K562 (cell line): Measurements from ENCODE around the gene FNBP1. TPM values are rescaled to one million over a fixed set of nuclear protein-coding genes. Genes with fewer than 3 reads are reported as not detected.

Source experiments
- ATF1 ChIP-seq, 2 experiments: fragments of 450-650 bp in 1 of 2; IDR thresholded peaks; 2 replicates each; pipeline ENCODE4 v1.6.1; 2016; ENCODE audit warnings: missing compliant biosample characterization in 1 of 2, missing genetic modification characterization in 1 of 2
- CBFA2T3 ChIP-seq: fragments of 450-650 bp; IDR thresholded peaks from 2 replicates; pipeline ENCODE4 v1.6.1; 2017
- CREM ChIP-seq: IDR thresholded peaks from 2 replicates; pipeline ENCODE4 v1.6.1; 2014; ENCODE audit warnings: antibody characterized with exemption, low read depth
- DPF2 ChIP-seq: fragments of 450-650 bp; IDR thresholded peaks from 2 replicates; pipeline ENCODE4 v1.6.1; 2016
- E2F3 ChIP-seq: fragments of 250-450 bp; sonication (Bioruptor Pico); IDR thresholded peaks from 2 replicates; pipeline ENCODE4 v1.4.0; 2020; ENCODE audit warnings: mild to moderate bottlenecking
- ETV1 ChIP-seq: fragments of 450-650 bp; conservative IDR thresholded peaks from 2 replicates; pipeline ENCODE4 v1.6.1; 2016; ENCODE audit warnings: missing genetic modification characterization, control low read depth, low read depth, missing compliant biosample characterization
- JUND ChIP-seq, 2 experiments: IDR thresholded peaks; 2 replicates in 1 of 2; 3 replicates in 1 of 2; pipeline ENCODE4 v1.6.1; 2011; ENCODE audit warnings: borderline replicate concordance in 2 of 2, low read depth in 2 of 2, low read length in 2 of 2, improper control_type of control experiment in 1 of 2, missing biosample characterization in 1 of 2, missing genetic modification characterization in 1 of 2, missing genetic modification reagents in 1 of 2
- LEF1 ChIP-seq: fragments of 450-650 bp; IDR thresholded peaks from 2 replicates; pipeline ENCODE4 v1.6.1; 2016; ENCODE audit warnings: mild to moderate bottlenecking
- MAFF ChIP-seq: IDR thresholded peaks from 2 replicates; pipeline ENCODE4 v1.6.1; 2012; ENCODE audit warnings: low read length, improper control_type of control experiment
- MEIS2 ChIP-seq: fragments of 450-650 bp; IDR thresholded peaks from 2 replicates; pipeline ENCODE4 v1.6.1; 2014; ENCODE audit warnings: mild to moderate bottlenecking; ENCODE audit not compliant: partially characterized antibody
- MIER1 ChIP-seq: fragments of 450-650 bp; IDR thresholded peaks from 2 replicates; pipeline ENCODE4 v1.6.1; 2016; ENCODE audit warnings: antibody characterized with exemption, mild to moderate bottlenecking, low read depth
- POLR2A ChIP-seq: fragments of 450-650 bp; conservative IDR thresholded peaks from 2 replicates; pipeline ENCODE4 v1.6.1; 2016
- RCOR1 ChIP-seq, 2 experiments: IDR thresholded peaks; 2 replicates each; pipeline ENCODE4 v1.6.1; 2012; ENCODE audit warnings: low read depth in 2 of 2, low read length in 2 of 2, borderline replicate concordance in 1 of 2, improper control_type of control experiment in 1 of 2
- SFPQ ChIP-seq: fragments of 200-400 bp; formaldehyde crosslinking; IDR thresholded peaks from 2 replicates; pipeline ENCODE4 v1.6.1; 2017; ENCODE audit warnings: mild to moderate bottlenecking, low read depth, low read length, moderate library complexity
- SMAD4 ChIP-seq: fragments of 250-450 bp; sonication (Bioruptor Pico); conservative IDR thresholded peaks from 2 replicates; pipeline ENCODE4 v1.8.0; 2021; ENCODE audit warnings: inconsistent platforms, mild to moderate bottlenecking, moderate library complexity
- SMARCE1 ChIP-seq: fragments of 450-650 bp; IDR thresholded peaks from 2 replicates; pipeline ENCODE4 v1.7.1; 2016; ENCODE audit warnings: mild to moderate bottlenecking
- TBL1XR1 ChIP-seq, 2 experiments: IDR thresholded peaks; 2 replicates each; pipeline ENCODE4 v1.6.1; 2012; ENCODE audit warnings: improper control_type of control experiment in 2 of 2, low read length in 2 of 2, mild to moderate bottlenecking in 1 of 2
- TCF3 ChIP-seq: sonication (generic); formaldehyde crosslinking; IDR thresholded peaks from 2 replicates; pipeline ENCODE4 v1.4.0; 2020; ENCODE audit warnings: mild to moderate bottlenecking, missing genetic modification reagents
- ZNF239 ChIP-seq: fragments of 250-450 bp; sonication (Bioruptor Pico); IDR thresholded peaks from 2 replicates; pipeline ENCODE4 v1.4.0; 2020; ENCODE audit warnings: mild to moderate bottlenecking
- ZNF431 ChIP-seq: sonication (generic); formaldehyde crosslinking; IDR thresholded peaks from 2 replicates; pipeline ENCODE4 v1.8.0; 2022; ENCODE audit warnings: mild to moderate bottlenecking, missing genetic modification reagents
- ZNF445 ChIP-seq: fragments of 250-450 bp; sonication (Bioruptor Pico); IDR thresholded peaks from 2 replicates; pipeline ENCODE4 v1.4.0; 2020; ENCODE audit warnings: low read depth, mild to moderate bottlenecking, moderate library complexity
- polyA plus RNA-seq, 8 experiments: library from polyadenylated mRNA; depleted of rRNA in 4 of 8; stranded (reverse) in 5 of 8; unstranded in 3 of 8; fragments of >200 nt; fragmentation: Nextera tagmentation in 2 of 8; fragmentation: Illumina TruSeq in 1 of 8; extraction: Ambion mirVana in 2 of 8; extraction: Trizol in 1 of 8; gene quantifications; 2 replicates each; pipeline versions ENCODE4 v1.2.1 to v1.2.3, GENCODE V29; 2011 to 2014; ENCODE audit warnings: inconsistent platforms in 1 of 8, missing spikeins in 1 of 8
- total RNA-seq, 7 experiments: library from RNA; depleted of rRNA in 6 of 7; stranded (reverse); fragments of >200 nt in 6 of 7; fragmentation: Illumina TruSeq in 2 of 7; extraction: Trizol in 2 of 7; gene quantifications; 2 replicates each; pipeline versions ENCODE4 v1.2.1 to v1.2.3, GENCODE V29; 2011 to 2021; ENCODE audit warnings: low replicate concordance in 1 of 7
- TF ChIP-seq, protein P1 (sequence below): sonication (generic); formaldehyde crosslinking; IDR thresholded peaks from 2 replicates; pipeline ENCODE4 v1.8.1; 2023; ENCODE audit warnings: mild to moderate bottlenecking, missing genetic modification reagents, moderate library complexity
- TF ChIP-seq, protein P2 (sequence below): sonication (generic); formaldehyde crosslinking; IDR thresholded peaks from 2 replicates; pipeline ENCODE4 v1.8.0; 2023; ENCODE audit warnings: mild to moderate bottlenecking, missing genetic modification reagents

FNBP1 gene
- total and polyA plus RNA-seq, 9 of the 15 experiments (the other 6 are each of a cell fraction or from before 2014, with no cell fraction given), result 1.8 to 14.9 (median 7.6) TPM

GRCh38 chr9:129838707-129839259 is 204.2 kb downstream of the FNBP1 start (continued):
- TF ChIP-seq ZNF431 (CRISPR knock-in tag) (no peak), SMARCE1 (peak; percentile 37; the same call in 1 of the 2 replicates), TBL1XR1 (IDR thresholded peaks at IDR 0.05; ENCODE audit: low read length in 2 of 2) (0 out of 4 replicates have a peak, but pooled peaks of 1 of the 2 experiments have one; percentile 27), E2F3 (CRISPR knock-in tag) (no peak), CREM (no peak), ZNF445 (peak; percentile 8; the same call in 1 of the 2 replicates), ZNF239 (peak; percentile 36; the same call in 1 of the 2 replicates), POLR2A (peak; percentile 52; the same call in 1 of the 2 replicates), TCF3 (CRISPR knock-in tag) (peak; percentile 55; the same call in 1 of the 2 replicates), DPF2 (peak; percentile 72; the same call in 1 of the 2 replicates), SFPQ (no peak), RCOR1 (IDR thresholded peaks at IDR 0.05; ENCODE audit: borderline replicate concordance in 1 of 2, low read depth in 2 of 2, low read length in 2 of 2) (peak in 1 of 2 experiments; percentile 16; a peak in 1 of 4 replicates), SMAD4 (peak; percentile 78), JUND (IDR thresholded peaks at IDR 0.05; ENCODE audit: borderline replicate concordance, low read depth, low read length) (peak; percentile 79), JUND (tag; IDR thresholded peaks at IDR 0.05; ENCODE audit: borderline replicate concordance, low read depth, low read length) (peak; percentile 81; the same call in 2 of the 3 replicates), CBFA2T3 (no peak), MEIS2 (peak; percentile 42), MAFF (peak; percentile 35; the same call in 1 of the 2 replicates), ETV1 (tag) (peak; percentile 72), ATF1 (CRISPR knock-in tag; IDR thresholded peaks at IDR 0.05) (no peak), ATF1 (tag; IDR thresholded peaks at IDR 0.05) (no peak; the same call in 1 of the 2 replicates), MIER1 (peak; percentile 7; the same call in 1 of the 2 replicates), LEF1 (no peak)
- TF ChIP-seq, protein P1, sequence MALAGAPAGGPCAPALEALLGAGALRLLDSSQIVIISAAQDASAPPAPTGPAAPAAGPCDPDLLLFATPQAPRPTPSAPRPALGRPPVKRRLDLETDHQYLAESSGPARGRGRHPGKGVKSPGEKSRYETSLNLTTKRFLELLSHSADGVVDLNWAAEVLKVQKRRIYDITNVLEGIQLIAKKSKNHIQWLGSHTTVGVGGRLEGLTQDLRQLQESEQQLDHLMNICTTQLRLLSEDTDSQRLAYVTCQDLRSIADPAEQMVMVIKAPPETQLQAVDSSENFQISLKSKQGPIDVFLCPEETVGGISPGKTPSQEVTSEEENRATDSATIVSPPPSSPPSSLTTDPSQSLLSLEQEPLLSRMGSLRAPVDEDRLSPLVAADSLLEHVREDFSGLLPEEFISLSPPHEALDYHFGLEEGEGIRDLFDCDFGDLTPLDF, result 0 out of 2 replicates have a peak, but pooled peaks have one; percentile 57
- TF ChIP-seq, protein P2, sequence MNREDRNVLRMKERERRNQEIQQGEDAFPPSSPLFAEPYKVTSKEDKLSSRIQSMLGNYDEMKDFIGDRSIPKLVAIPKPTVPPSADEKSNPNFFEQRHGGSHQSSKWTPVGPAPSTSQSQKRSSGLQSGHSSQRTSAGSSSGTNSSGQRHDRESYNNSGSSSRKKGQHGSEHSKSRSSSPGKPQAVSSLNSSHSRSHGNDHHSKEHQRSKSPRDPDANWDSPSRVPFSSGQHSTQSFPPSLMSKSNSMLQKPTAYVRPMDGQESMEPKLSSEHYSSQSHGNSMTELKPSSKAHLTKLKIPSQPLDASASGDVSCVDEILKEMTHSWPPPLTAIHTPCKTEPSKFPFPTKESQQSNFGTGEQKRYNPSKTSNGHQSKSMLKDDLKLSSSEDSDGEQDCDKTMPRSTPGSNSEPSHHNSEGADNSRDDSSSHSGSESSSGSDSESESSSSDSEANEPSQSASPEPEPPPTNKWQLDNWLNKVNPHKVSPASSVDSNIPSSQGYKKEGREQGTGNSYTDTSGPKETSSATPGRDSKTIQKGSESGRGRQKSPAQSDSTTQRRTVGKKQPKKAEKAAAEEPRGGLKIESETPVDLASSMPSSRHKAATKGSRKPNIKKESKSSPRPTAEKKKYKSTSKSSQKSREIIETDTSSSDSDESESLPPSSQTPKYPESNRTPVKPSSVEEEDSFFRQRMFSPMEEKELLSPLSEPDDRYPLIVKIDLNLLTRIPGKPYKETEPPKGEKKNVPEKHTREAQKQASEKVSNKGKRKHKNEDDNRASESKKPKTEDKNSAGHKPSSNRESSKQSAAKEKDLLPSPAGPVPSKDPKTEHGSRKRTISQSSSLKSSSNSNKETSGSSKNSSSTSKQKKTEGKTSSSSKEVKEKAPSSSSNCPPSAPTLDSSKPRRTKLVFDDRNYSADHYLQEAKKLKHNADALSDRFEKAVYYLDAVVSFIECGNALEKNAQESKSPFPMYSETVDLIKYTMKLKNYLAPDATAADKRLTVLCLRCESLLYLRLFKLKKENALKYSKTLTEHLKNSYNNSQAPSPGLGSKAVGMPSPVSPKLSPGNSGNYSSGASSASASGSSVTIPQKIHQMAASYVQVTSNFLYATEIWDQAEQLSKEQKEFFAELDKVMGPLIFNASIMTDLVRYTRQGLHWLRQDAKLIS (CRISPR knock-in tag), result no peak
